COLO829 (cell line): Measurements from ENCODE around the gene CHRNA7.

Experiments used
- DNase-seq: peaks from one replicate; pipeline ENCODE4 v3.0.0; 2012; ENCODE audit warnings: low spot score

CHRNA7 gene

DNA sequence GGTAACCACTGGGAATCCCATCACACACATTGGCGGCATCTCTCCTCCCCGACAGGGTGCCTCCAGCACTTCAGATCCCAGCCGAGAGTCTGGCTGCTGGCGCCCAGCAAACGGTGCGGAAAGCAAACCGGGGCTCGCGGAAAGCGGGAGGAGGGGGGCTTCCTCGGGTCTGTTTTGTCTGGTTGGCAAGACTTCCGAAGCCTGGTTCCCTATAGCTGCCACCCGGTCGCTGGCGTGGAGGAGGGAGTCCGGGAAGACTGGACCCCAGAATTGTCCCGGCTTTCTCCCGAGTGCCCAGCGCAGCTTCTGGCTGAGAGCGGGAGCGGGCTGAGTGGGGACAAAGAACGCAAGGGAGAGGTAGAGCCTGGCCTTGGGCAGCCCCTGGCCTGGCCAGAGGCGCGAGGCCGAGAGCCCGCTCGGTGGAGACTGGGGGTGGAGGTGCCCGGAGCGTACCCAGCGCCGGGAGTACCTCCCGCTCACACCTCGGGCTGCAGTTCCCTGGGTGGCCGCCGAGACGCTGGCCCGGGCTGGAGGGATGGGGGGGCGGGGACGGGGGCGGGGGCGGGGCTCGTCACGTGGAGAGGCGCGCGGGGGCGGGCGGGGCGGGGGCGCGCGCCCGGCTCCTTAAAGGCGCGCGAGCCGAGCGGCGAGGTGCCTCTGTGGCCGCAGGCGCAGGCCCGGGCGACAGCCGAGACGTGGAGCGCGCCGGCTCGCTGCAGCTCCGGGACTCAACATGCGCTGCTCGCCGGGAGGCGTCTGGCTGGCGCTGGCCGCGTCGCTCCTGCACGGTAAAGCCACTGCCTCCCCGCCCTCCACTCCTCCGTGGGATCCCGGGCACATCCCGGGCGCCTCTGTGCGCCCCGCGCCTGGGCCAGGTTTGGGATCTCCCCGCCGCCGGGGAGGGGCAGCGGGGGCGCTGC lies at the start of gene CHRNA7:
TSS of gene CHRNA7 (plus strand) at position 654 of the 920 bp plus-strand sequence. CDS start at position 734, 80 bp downstream.
- no peak for DNase-seq

DNA sequence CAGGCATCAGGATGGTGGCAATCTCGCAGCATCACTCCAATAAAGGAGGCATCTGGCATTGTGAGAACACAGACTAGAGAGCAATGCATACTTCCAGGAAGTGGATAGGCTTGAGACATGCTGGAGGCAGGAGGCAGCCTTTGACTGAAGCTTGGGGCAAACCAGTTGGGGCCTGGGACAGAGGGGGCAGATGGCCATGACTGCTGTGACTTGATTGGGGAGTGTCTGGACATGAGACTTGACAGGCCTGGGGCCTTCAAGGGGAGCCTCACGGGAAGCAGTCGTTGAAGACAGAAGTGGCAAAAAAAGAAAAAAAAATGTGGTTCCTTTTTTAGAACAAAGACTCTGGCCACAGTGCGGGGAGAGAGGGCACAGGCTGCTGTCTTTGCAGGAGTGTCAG lies 44.7 kb upstream of the CHRNA7 start:
- DNase-seq: no peak

DNA sequence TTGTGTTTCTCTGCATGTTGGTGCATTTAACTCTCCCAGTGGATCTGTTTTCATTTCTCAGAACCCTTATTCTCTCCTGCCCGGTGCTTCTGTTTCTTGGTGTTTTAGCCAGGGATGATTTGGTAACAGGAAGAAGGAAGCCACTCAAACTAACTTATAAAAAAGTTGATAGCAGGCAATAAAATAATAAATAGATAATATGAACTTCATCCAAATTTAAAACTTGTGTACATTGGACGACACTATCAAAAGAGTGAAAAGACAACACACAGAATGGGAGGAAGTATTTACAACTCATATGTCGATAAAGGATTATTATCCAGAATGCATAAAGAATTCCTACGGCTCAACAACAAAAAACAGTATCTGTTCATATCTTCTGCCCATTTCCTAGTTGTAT lies 37.3 kb upstream of the CHRNA7 start:
- no peak for DNase-seq

DNA sequence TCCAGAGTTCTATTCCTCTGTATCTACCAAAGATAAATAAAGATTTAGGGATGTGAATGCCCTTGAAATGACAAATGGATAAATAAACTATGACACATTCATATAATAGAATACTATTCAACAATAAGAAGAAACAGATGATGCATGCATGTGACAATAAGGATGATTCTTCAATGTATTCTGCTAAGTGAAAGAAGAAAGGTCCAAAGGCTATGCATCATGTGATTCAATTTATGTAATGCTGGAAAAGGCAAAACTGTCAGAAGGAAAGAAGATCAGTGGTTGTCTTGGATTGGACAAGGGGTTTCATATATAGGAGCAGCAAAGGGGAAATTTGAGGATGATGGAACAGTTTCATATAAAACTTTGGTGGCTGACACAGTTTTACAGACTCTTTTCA lies 32.6 kb upstream of the CHRNA7 start:
- no peak for DNase-seq

DNA sequence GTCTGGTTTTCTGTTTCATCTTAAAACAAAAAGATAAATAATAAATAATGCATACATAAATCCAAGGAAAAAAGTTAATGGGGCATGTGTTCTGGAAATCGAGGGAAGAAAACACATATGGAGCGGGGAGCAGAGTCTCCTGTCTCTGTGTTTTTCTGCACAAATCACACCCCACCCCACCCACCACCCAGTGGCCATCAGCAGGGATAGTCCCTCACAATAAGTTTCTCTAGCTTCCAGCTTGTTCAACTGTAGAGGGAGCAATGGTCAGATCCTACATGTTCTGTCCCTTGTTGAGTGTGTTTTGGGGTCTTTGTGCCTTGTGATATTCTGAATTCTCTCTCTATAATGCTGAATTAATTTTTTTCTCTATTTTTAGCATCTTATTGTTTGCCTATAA lies 26.8 kb upstream of the CHRNA7 start:
- DNase-seq: no peak

DNA sequence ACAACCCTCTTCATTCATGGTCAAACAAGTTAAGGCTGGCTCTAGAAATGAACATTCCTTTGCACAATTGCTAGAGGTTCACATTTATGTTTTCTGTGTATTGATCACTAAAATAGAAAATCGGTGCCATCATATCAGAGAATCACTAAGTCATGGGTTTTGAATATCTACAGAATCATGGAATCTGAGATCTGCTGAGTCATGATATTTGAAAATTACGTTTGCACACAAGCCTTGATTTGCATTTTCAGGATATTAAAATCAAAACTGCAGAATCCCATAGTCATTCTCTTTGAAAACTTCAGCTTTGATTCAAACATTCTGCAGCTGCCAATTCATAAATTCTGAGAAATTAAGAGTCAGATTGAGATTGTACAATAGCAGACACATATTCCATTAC lies 26.1 kb upstream of the CHRNA7 start:
- no peak for DNase-seq

DNA sequence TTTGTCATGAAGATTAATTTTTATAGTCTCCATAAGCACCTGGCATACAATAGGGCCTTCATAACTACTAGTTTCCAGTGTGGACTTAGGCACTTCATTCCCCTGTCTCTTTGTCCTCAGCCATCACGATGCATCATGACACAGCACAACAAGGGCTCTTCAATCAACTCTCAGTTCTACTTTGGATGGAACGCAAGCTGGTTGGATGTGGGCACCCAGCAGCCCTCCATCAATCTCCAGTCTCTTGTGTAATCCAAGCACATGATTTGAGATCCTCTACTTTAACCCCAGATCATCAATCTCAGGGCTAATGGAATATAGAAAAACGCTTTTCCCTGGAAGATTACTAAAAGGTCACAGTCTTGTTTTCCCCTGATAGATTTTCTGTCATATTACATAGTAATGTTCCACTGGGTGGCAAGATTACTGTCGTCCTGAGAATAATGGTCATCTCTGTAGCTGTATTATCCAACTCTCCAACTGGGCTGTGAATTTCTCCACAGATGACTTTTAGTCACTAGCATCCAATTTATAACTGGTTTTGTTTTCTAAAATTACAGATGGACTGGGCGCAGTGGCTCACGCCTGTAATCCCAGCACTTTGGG lies 22.9 kb upstream of the CHRNA7 start:
- no peak for DNase-seq

DNA sequence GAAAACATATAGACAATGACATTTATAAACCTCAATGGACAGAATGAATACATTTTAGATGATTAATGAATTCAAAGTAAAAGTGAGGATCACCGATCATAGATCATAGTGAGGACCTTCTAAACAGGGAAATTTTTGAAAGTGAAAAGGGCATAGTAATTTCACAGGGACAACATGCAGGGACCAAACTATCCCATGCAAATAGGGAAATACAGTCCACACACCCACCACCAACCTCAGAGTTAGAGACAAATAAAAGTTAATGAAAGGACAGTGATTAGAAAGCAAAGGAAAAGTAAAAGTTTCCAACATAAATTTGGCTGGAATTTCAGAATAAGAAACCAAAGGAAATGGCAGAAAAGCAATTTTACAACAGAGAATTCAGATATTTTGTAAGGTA lies 15.4 kb upstream of the CHRNA7 start:
- no peak for DNase-seq

DNA sequence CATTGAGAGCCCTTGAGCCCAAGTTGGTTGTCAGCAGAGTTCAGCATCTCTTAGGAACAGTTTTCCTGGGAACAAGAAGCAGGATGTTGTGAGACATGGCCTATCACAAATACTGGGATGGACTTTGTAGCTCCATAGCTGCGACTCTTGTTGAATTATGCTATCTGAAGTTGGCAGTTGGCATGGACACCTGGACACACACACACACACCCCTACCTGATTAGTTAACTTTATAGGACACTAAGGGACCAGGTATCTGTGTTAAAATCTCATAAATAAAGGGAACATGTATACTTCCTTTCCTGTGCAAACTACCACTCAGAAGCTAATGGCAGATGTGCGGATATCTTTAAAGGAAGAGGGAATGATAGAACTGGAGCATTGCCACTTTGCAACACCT lies 10.2 kb upstream of the CHRNA7 start:
- no peak for DNase-seq

DNA sequence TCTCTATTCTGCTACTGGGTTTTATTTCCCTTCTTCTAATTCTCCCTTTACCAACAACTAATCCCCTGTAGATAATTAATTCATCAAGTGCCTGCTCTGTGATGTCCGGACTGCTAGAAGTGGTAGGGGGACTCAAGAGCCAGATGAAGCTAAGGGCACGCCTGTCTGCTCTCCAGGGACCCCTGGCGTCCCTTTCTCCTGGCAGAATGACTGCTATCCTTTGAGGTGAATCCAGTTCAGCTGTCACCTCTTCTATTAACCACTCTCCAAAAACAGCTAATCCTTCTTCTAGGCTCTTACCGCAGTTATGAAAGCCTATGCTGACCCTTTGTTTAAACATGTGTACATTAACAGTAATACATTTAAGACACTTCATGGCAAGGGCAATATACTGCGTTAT lies 1.4 kb upstream of the CHRNA7 start:
- DNase-seq: no peak

DNA sequence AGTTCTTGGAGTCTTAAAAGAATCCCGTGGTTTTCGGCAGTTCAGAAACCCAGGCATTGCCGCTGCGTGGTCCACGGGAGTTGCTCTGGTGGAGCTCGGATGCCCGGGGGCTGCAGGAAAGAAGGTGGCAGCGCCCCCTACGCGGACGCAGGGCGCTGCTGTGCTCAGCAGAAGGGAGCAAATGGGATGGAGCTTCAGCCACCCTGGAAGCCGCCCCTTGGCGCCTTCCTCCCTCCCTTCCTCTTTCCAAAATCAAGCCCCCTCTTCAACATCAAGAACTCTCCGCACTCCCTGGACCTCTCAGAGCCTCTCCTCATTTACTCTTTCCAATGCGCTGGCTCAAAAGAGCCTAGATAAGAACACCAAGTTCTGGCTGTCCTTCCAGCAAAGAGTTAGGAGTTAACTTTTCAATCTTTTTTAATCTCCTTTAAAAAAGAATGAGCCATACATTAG lies 880 bp upstream of the CHRNA7 start:
- no peak for DNase-seq

DNA sequence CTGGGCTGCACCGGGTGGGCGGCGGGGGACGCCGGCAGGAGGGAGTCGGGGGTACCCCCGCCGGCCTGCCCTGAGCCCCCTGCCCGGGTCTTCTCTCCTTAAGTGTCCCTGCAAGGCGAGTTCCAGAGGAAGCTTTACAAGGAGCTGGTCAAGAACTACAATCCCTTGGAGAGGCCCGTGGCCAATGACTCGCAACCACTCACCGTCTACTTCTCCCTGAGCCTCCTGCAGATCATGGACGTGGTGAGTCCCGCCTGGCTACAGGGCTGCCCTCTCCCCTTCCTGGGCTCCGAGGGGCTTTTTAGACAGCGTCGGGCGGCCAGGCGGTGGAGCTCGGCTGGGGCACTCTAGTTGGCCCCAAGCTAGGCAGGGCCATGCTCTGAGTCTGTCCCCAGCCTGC lies 480 bp downstream of the CHRNA7 start:
- no peak for DNase-seq

DNA sequence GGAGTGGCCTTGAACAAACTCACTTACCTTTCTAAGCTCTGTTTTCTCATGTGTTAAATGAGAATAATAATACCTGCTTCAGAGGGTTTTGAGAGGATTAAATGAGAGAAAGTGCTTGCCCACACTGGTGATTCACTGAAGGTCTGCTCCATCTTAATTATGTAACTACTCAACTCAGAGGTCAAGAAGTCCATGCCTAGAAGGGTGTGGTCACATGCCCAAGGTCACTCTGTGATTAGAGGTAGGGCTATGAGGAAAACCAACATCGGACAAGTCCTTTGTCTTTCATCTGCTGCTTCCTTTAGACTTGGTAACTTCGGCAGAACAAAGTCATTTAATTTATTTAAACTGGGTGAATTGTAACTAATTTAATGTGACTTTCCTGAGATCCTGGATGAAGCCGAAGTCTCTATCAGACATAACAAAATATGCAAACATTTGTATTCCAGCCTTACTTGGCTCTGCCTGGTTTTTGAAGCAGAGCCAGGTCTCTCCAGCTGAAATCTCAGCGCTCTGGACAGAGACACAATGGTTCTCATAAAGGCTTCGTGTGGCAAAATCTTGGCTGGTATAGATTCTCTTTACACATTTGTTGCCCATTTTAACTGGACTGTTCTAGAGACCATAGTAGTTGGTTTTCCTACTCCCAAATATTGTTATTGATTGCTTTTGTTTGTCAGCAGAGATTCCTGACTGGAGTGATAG lies 3.0 kb downstream of the CHRNA7 start:
- DNase-seq: no peak

DNA sequence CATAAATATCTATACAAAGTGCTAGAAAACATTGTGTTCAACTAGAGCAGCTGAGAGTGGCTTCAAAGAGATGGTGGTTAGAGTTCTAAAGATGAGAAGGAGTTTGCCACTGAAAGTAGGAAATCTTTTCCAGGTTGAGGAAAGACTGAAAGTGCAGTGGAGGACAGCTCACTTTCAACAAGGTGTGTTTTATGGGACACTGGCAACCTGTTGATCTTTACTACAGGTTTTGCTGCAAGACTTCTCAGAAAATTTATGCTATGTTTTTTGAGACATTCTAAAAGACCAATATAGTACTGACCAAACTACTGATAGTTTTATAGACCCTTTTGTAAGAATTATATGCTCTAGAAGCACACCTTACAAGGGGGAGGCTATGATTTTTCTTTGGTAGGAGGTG lies 3.8 kb downstream of the CHRNA7 start:
- DNase-seq: no peak

DNA sequence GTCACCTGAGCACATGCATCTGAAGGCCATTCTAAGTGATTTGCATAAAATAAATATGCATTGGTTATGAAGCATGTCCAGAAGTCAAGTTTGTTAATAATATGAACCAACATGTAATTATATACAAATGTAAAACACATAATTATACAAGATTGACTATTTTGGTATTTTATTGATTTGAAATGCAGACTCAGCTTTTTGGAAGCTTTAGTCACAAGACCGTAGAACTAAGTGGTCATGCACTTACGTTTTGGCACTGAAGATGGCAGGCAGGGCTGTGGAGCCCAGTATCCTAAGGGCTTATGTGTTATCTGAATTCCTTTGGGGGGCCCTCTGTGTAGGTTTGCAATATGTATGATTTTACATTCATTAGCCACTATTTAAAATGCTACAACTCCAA lies 5.0 kb downstream of the CHRNA7 start:
- DNase-seq: no peak

DNA sequence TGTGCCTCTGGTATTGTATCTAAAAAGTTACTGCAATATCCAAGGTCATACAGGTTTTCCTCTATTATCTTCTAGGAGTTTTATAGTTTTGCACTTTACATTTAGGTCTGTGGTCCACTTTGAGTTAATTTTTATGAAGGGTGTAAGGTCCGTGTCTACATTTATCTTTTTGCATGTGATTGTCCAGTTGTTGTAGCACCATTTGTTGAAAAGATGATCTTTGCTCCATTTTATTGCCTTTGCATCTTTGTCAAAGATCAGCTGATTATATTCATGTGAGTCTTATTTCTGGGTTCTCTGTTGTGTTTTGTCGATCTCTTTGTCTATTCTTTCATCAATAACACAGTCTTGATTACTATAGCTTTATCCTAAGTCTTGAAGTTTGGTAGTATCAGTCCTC lies 6.7 kb downstream of the CHRNA7 start:
- DNase-seq: no peak

DNA sequence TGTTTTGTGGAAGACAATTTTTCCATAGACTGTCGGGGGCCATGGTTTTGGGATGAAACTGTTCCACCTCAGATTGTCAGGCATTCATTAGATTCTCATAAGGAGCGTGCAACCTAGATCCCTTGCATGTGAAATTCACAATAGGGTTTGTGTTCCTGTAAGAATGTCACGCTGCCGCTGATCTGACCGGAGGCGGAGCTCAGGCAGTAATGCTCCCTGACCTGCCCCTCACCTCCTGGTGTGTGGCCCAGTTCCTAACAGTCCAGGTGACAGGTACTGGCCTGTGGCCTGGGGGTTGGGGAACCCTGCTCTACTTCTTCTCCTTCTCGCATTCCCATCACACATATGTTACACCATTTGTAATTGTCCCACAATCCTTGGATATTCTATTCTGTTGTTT lies 11.0 kb downstream of the CHRNA7 start:
- DNase-seq: no peak

DNA sequence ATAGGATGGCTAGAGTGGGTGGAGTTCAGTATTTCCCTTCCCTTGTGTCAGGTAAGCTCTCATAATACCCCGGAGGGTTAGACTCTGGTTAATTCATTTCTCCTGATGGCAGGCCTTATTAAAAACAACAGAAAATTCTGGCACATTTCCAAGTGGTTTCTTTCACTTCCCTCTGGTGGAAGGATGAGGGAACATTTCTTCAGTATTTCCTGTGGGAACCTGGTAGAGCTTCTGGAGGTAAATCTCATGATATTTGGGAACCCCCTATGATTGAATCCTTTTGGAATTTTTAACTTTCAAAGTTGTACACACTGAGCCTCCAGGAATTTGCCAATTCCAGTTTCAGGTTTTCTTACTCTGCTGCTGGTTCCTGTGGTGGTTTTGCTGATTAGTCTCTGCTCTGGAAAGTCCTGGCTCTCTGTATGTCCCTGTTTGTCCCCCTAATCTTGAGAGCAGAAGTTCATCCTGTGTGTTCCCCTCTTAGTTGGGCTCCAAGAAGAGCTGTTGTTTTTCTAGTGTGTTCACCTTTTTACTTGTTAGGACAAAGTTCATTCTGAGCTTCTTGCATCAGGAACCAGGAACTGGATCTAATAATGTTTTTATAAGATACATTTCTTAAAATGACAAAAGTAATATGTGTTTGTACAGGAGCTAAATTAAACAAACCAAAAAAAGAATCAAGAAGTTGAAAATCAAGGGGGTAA lies 12.1 kb downstream of the CHRNA7 start:
- no peak for DNase-seq

DNA sequence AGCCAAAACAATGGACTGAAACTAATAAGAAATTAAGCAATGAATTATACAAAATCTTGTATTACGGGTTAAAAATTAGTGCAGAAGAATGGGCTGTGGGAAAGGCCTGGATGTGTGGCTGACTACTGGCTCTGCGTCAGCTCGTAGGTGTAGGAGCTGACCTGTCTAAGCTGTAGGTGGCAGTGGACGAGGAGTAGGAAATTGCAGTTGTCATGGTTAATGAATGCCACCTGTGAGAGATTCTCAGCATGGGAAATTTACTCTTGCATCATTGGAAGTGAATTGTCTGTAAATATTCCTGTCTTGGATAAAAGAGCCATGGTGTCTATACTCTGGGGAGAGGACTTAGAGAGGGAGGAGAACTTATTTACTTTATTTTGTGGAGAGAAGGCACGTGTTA lies 23.4 kb downstream of the CHRNA7 start:
- DNase-seq: no peak

DNA sequence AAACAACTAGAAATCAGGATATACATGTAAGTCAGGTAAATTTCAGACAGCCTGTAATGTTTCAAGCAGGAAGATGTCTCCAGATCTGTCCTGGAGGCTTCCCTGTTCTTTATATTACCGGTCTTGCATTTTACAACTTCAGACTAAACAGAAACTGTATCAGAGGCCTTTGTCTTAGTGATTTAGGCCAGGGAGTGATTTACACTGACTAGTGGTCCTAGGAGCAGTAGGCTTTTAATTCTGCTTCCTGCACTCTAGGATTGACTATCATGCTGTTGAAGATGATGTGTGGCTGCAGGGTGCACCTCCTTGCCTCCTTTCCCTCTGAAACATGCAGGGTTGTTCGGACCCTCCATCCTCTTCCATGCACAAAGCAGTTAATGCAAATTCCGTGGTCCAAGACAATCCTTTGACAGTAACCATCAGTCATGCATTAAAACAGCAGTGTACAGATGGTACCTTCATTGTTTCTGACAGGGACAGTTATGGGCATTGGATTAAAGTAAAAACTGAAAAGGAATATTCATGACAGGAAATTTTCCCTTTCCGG lies 27.6 kb downstream of the CHRNA7 start:
- DNase-seq: no peak

DNA sequence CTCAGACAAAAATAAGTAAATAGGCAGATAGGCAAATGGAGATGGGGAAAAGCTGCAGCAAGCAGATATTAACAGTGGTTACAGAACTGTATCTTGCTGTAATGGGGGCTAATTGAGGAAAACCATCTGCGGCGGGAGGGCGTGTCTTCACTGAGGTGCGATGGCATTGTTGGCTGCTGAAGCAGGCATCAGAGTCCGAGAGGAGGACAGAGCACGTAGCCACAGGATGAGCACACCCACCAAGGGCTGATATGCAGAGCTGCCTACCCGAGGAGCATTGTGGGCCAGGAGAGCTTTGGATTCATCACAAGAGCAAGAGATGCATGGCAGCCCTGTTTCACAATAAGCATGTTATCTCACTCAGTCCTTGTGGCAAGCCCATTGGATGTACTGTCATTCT lies 30.4 kb downstream of the CHRNA7 start:
- no peak for DNase-seq

DNA sequence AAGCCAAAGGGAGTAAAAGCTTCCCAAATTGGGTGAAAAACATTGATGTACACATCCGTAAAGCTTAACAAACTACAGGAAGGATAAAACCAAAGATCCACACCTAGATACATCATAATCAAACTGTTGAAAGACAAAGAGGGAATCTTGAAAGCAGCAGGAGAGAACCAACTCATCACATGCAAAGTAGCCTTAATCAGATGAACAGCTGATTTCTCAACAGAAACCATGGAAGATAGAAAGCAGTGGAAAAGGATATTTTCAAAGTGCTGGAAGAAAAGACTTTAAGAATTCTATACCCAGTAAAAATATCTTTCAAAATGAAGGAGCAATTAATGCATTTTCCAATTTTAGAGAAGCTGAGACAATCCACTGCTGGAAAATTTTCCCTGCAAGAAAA lies 36.8 kb downstream of the CHRNA7 start:
- no peak for DNase-seq
